Ovary (tissue), 9 donors: ENCODE data around the gene BRIP1. TPM values are rescaled to one million over a fixed set of nuclear protein-coding genes. Genes with fewer than 3 reads are reported as not detected.

Experiments used
- DNase-seq, 5 donors: peaks; one replicate each; pipeline ENCODE4 v3.0.0-alpha.2; 2019 to 2020
- H3K27ac ChIP-seq, 2 donors: fragments of 200-600 bp; one replicate each; pipeline versions ENCODE4 v1.5.1 to v1.8.0; 2019 to 2022
- H3K27me3 ChIP-seq: fragments of 200-600 bp; one replicate; pipeline ENCODE4 v1.8.0; 2022
- H3K36me3 ChIP-seq: fragments of 200-600 bp; sonication (generic); one replicate; pipeline ENCODE4 v1.5.1; 2019
- H3K4me1 ChIP-seq: one replicate; pipeline ENCODE4 v1.8.1; 2013; ENCODE audit warnings: mild to moderate bottlenecking, moderate library complexity; ENCODE audit not compliant: insufficient read depth
- H3K4me3 ChIP-seq: fragments of 200-600 bp; sonication (generic); one replicate; pipeline ENCODE4 v1.5.1; 2017
- H3K9me3 ChIP-seq, 2 donors: fragments of 200-600 bp in 1 of 2; sonication (generic) in 1 of 2; one replicate each; pipeline versions ENCODE4 v1.5.1 to v1.8.1; 2013 to 2019; ENCODE audit warnings: mild to moderate bottlenecking in 1 of 2, moderate library complexity in 1 of 2
- EP300 ChIP-seq: sonication (generic); formaldehyde crosslinking; IDR thresholded peaks from one replicate; pipeline ENCODE4 v1.6.1; 2017; ENCODE audit warnings: antibody characterized with exemption
- POLR2A ChIP-seq: fragments of 450-650 bp; IDR thresholded peaks from one replicate; pipeline ENCODE4 v1.6.1; 2017; ENCODE audit warnings: antibody characterized with exemption, mild to moderate bottlenecking, moderate library complexity
- WGBS, 3 donors: extraction: QIAGEN DNeasy Blood & Tissue Kit in 1 of 3; methylation state at CpG; one replicate each; pipeline versions ENCODE4 v1.1.5 to v1.1.7; 2013 to 2017; 5-methylcytosine and 5-hydroxymethylcytosine counted together
- intact Hi-C, 4 donors: fragments of 100-400 bp; cut with DNase I; formaldehyde crosslinking; loops; one replicate each; pipeline versions ENCODE4 v1.11.0 to v1.15.1; 2022 to 2023
- polyA plus RNA-seq, 2 donors: library from polyadenylated mRNA; stranded (reverse); fragments of 200-250 nt in 1 of 2; fragments of 350-450 nt in 1 of 2; fragmentation: Illumina TruSeq in 1 of 2; extraction: RNeasy Lipid Tissue Mini Kit (QIAGEN cat#74804) in 1 of 2; gene quantifications; one replicate each; pipeline ENCODE4 v1.2.3, GENCODE V29; 2013 to 2014
- total RNA-seq, 7 donors: library from RNA; depleted of rRNA in 2 of 7; stranded (reverse); fragments of >200 nt in 2 of 7; fragmentation: NEBNext Ultra II Directional in 3 of 7; extraction: Animal tissue kit (Norgen Biotek cat#: 25700) in 3 of 7; gene quantifications; one replicate each; pipeline versions ENCODE4 v1.1.0 to v1.2.4, GENCODE V29; 2016 to 2023
- TF ChIP-seq, protein P1 (sequence below), 3 donors: fragments of 450-650 bp in 2 of 3; fragments of 200-600 bp in 1 of 3; IDR thresholded peaks; one replicate each; pipeline versions ENCODE4 v1.5.1 to v1.8.0; 2016 to 2022; ENCODE audit warnings: antibody characterized with exemption in 3 of 3, mild to moderate bottlenecking in 1 of 3
- donor health status: DM: no; HTN: no; CAD: no; lungs with moderate emphysema.
- donor health status: DM: no; HTN: no; CAD: no.
- donor health status: Bipolar disorder and iron deficiency.
- donor health status: DM: yes; HTN: yes; CAD: no.
- donor health status: DM: no; HTN: no; CAD: no.
- donor health status: DM: yes; HTN: yes; CAD: no.

Gene BRIP1
- total and polyA plus RNA-seq, 9 donors, result 0.11 to 2.3 (median 1.1) TPM

- Histone ChIP-seq H3K9me3 (no peaks in the 10 kb centered on the region), H3K27ac (no peak overlapping the region), H3K4me1 (no peaks in the 10 kb centered on the region), H3K36me3 (no peaks in the 10 kb centered on the region), H3K4me3 (no peak overlapping the region), H3K27me3 (no peaks in the 10 kb centered on the region)
- 73 to 77% (median 76%) methylated on average over 2 of the region's 2 CpGs for WGBS, 3 donors
- intact Hi-C loops, result no loop called here
- no peak for DNase-seq
- TF ChIP-seq POLR2A (no peak), EP300 (no peak)
- TF ChIP-seq, protein P1, sequence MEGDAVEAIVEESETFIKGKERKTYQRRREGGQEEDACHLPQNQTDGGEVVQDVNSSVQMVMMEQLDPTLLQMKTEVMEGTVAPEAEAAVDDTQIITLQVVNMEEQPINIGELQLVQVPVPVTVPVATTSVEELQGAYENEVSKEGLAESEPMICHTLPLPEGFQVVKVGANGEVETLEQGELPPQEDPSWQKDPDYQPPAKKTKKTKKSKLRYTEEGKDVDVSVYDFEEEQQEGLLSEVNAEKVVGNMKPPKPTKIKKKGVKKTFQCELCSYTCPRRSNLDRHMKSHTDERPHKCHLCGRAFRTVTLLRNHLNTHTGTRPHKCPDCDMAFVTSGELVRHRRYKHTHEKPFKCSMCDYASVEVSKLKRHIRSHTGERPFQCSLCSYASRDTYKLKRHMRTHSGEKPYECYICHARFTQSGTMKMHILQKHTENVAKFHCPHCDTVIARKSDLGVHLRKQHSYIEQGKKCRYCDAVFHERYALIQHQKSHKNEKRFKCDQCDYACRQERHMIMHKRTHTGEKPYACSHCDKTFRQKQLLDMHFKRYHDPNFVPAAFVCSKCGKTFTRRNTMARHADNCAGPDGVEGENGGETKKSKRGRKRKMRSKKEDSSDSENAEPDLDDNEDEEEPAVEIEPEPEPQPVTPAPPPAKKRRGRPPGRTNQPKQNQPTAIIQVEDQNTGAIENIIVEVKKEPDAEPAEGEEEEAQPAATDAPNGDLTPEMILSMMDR (IDR thresholded peaks at IDR 0.05), result no peak
Measured at GRCh38 chr17:61658183-61658582, 205.1 kb downstream of the BRIP1 start.

GRCh38 chr17:61657338-61657737, 206.0 kb downstream of the BRIP1 start:
- TF ChIP-seq POLR2A, result no peak
- TF ChIP-seq, protein P1 (IDR thresholded peaks at IDR 0.05), result no peak
- Histone ChIP-seq H3K27me3 (no peaks in the 10 kb centered on the region), H3K36me3 (no peaks in the 10 kb centered on the region), H3K9me3 (no peaks in the 10 kb centered on the region), H3K4me3 (no peak overlapping the region), H3K4me1 (no peaks in the 10 kb centered on the region), H3K27ac (no peak overlapping the region)
- no peak for DNase-seq
- intact Hi-C loops, result no loop called here

- H3K27ac ChIP-seq, result no peak overlapping the region
- intact Hi-C loops, result no loop called here
- no peak for DNase-seq
- TF ChIP-seq POLR2A, result no peak
- TF ChIP-seq EP300, result no peak
- TF ChIP-seq, protein P1 (IDR thresholded peaks at IDR 0.05), result no peak
- no peaks in the 10 kb centered on the region for H3K36me3 ChIP-seq
- H3K27me3 ChIP-seq, result no peaks in the 10 kb centered on the region
- H3K9me3 ChIP-seq, result no peaks in the 10 kb centered on the region
- whole genome bisulfite sequencing, 3 donors, result 38 to 54% (median 53%) methylated on average over 1 of the region's 1 CpG
- no peak overlapping the region for H3K4me3 ChIP-seq
- H3K4me1 ChIP-seq, result no peaks in the 10 kb centered on the region
Measured at GRCh38 chr17:61656721-61657217, 206.6 kb downstream of the BRIP1 start.

DNA sequence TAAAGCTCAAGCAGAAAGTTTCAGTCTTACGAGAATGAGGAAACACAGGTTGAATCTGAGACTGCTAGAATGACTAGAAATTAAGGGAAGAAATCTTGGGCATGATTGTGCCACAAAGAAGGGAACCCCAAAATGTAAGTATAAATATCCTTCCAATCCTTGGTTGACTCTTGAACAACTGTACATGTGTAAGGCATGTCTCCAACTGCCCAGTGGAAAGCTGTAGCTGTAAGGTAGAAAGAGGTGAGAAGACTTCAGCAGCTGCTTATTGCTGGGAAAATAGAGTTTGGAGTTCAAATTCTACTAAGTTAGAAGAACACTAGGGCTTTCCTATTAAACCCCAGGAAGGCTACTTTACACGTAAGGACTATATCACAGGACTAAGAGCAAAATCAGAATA, 212.6 kb downstream of the BRIP1 start:
- Histone ChIP-seq H3K9me3 (no peaks in the 10 kb centered on the region), H3K27me3 (no peaks in the 10 kb centered on the region)
- TF ChIP-seq POLR2A, result no peak
- no peak for TF ChIP-seq EP300
- TF ChIP-seq, protein P1 (IDR thresholded peaks at IDR 0.05), result no peak

More for the DNA sequence above, 212.6 kb downstream of the BRIP1 start:
- WGBS, 3 donors, result 89 to 99% (median 92%) methylated on average over 2 of the region's 2 CpGs
- H3K4me3 ChIP-seq, result no peak overlapping the region
- intact Hi-C loops, result no loop called here
- H3K36me3 ChIP-seq, result no peaks in the 10 kb centered on the region
- H3K4me1 ChIP-seq, result no peaks in the 10 kb centered on the region
- H3K27ac ChIP-seq, result no peak overlapping the region
- no peak for DNase-seq
